Ishikawa (cell line): ENCODE results near the gene ARHGEF28.

Experiments
- CEBPB ChIP-seq: IDR thresholded peaks from 2 replicates; pipeline ENCODE4 v1.6.1; 2012
- CREB1 ChIP-seq: IDR thresholded peaks from 2 replicates; pipeline ENCODE4 v1.6.1; 2012; ENCODE audit warnings: low read depth
- EGR1 ChIP-seq: IDR thresholded peaks from 2 replicates; pipeline ENCODE4 v1.6.1; 2012
- EP300 ChIP-seq: IDR thresholded peaks from 2 replicates; pipeline ENCODE4 v1.6.1; 2012; ENCODE audit warnings: borderline replicate concordance
- FOXM1 ChIP-seq: IDR thresholded peaks from 2 replicates; pipeline ENCODE4 v1.6.1; 2012; ENCODE audit warnings: low read depth, borderline replicate concordance
- MAX ChIP-seq: IDR thresholded peaks from 2 replicates; pipeline ENCODE4 v1.6.1; 2012
- NFIC ChIP-seq: IDR thresholded peaks from 2 replicates; pipeline ENCODE4 v1.6.1; 2012
- RAD21 ChIP-seq: IDR thresholded peaks from 2 replicates; pipeline ENCODE4 v1.6.1; 2012; ENCODE audit warnings: low read depth
- REST ChIP-seq: IDR thresholded peaks from 2 replicates; pipeline ENCODE4 v1.6.1; 2012; ENCODE audit warnings: low read depth, mild to moderate bottlenecking
- TAF1 ChIP-seq: IDR thresholded peaks from 2 replicates; pipeline ENCODE4 v1.6.1; 2012; ENCODE audit warnings: low read depth, mild to moderate bottlenecking
- TCF12 ChIP-seq: IDR thresholded peaks from 2 replicates; pipeline ENCODE4 v1.6.1; 2012; ENCODE audit warnings: low read depth
- TEAD4 ChIP-seq: IDR thresholded peaks from 2 replicates; pipeline ENCODE4 v1.6.1; 2012
- USF1 ChIP-seq: IDR thresholded peaks from 2 replicates; pipeline ENCODE4 v1.6.1; 2012
- YY1 ChIP-seq: IDR thresholded peaks from 2 replicates; pipeline ENCODE4 v1.6.1; 2012; ENCODE audit warnings: low read depth
- ZBTB7A ChIP-seq: IDR thresholded peaks from 2 replicates; pipeline ENCODE4 v1.6.1; 2012; ENCODE audit warnings: low read depth

Gene ARHGEF28

GRCh38 chr5:73861313-73861988 is 235.5 kb downstream of the ARHGEF28 start:
- no peak for TF ChIP-seq YY1
- no peak for TF ChIP-seq EP300
- no peak for TF ChIP-seq CEBPB
- no peak for TF ChIP-seq NFIC
- TF ChIP-seq ZBTB7A: no peak
- no peak for TF ChIP-seq RAD21
- no peak for TF ChIP-seq EGR1
- TF ChIP-seq TAF1: no peak
- no peak for TF ChIP-seq FOXM1
- no peak for TF ChIP-seq TCF12
- TF ChIP-seq REST: no peak

GRCh38 chr5:73862796-73863195 is 236.8 kb downstream of the ARHGEF28 start:
- TF ChIP-seq FOXM1: no peak
- TF ChIP-seq RAD21: no peak
- no peak for TF ChIP-seq EP300

- TF ChIP-seq FOXM1 (no peak), USF1 (no peak), CREB1 (no peak), YY1 (no peak), RAD21 (no peak), TAF1 (no peak), TEAD4 (no peak), ZBTB7A (no peak)
Measured at GRCh38 chr5:73863876-73864275, 237.9 kb downstream of the ARHGEF28 start.

GRCh38 chr5:73865315-73865714 is 239.3 kb downstream of the ARHGEF28 start:
- TF ChIP-seq CREB1 (no peak), CEBPB (no peak), NFIC (no peak), USF1 (no peak), EGR1 (no peak), FOXM1 (no peak), RAD21 (no peak), YY1 (no peak), REST (no peak), TAF1 (no peak), TEAD4 (no peak)

GRCh38 chr5:73867345-73868335 is 241.6 kb downstream of the ARHGEF28 start:
- TF ChIP-seq EP300 (no peak), TEAD4 (0 out of 2 replicates have a peak, but pooled peaks have one; percentile 18)

- TF ChIP-seq CREB1 (no peak), TAF1 (no peak), REST (no peak), CEBPB (no peak), EGR1 (no peak), TCF12 (no peak), RAD21 (no peak), ZBTB7A (no peak), EP300 (no peak), TEAD4 (no peak), MAX (no peak), YY1 (no peak), FOXM1 (no peak), USF1 (no peak), NFIC (no peak)
Measured at GRCh38 chr5:73883646-73884045, 257.6 kb downstream of the ARHGEF28 start.
